ENCODE results near the gene CEL.

The CEL gene

DNA sequence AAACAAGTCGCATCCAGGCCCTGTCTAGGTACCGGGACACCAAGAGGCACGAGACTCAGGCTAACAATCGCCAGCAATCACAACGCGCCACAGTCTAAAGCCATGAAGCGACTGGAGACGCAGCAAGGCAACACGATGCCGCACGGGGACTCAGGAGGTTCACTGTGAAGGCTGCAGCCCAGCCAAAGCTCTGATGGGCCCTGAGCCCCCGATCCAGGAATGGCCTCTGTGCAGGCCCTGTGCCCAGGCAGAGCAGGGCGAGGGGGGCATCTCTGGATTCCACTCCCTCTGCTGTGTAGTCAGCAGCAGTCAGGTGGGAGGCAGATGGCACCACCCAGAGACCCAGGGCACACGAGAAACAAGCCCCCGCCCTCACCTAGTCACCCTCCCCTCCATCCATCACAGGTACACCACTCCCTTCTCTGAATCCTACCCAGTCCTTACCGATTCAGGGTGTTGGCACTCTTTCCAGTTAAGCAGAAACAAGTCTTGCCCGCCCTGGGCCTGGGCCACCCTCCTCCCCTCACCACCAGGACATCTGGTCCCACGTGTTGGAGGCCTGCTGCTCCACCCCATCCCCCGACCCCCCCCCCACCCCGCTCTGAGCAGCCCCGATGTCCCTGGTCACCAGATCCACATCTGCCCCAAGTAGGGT, 58.2 kb downstream of the CEL start:
- DNase-seq (ENCODE audit: extremely low spot score): no peak
- ChIA-PET POLR2A (no interaction called here), CTCF (no interaction called here)
- TF ChIP-seq ZNF384 (IDR thresholded peaks at IDR 0.05) (no peak), PKNOX1 (IDR thresholded peaks at IDR 0.05) (no peak), SP1 (IDR thresholded peaks at IDR 0.05) (no peak), ELF4 (IDR thresholded peaks at IDR 0.05) (no peak), NFRKB (IDR thresholded peaks at IDR 0.05) (no peak), HDGF (IDR thresholded peaks at IDR 0.05; ENCODE audit: borderline replicate concordance) (no peak), FOXM1 (IDR thresholded peaks at IDR 0.05; ENCODE audit: borderline replicate concordance) (no peak), L3MBTL2 (conservative IDR thresholded peaks at IDR 0.05) (no peak), FOXA1 (IDR thresholded peaks at IDR 0.05) (no peak), ARNT (IDR thresholded peaks at IDR 0.05) (no peak), BHLHE40 (IDR thresholded peaks at IDR 0.05; ENCODE audit: borderline replicate concordance) (no peak), TARDBP (IDR thresholded peaks at IDR 0.05) (no peak), SUZ12 (IDR thresholded peaks at IDR 0.05) (no peak), CTBP1 (IDR thresholded peaks at IDR 0.05; ENCODE audit: borderline replicate concordance) (no peak), FOXK2 (IDR thresholded peaks at IDR 0.05) (no peak), LEF1 (IDR thresholded peaks at IDR 0.05; ENCODE audit: borderline replicate concordance) (no peak)

GRCh38 chr9:133120501-133121197, 58.9 kb downstream of the CEL start:
- ChIA-PET POLR2A (no interaction called here), CTCF (no interaction called here)
- DNase-seq (ENCODE audit: extremely low spot score): no peak
- TF ChIP-seq FOXM1 (IDR thresholded peaks at IDR 0.05; ENCODE audit: borderline replicate concordance) (no peak), PKNOX1 (IDR thresholded peaks at IDR 0.05) (no peak), ZNF384 (IDR thresholded peaks at IDR 0.05) (no peak), FOXK2 (IDR thresholded peaks at IDR 0.05) (no peak), LEF1 (IDR thresholded peaks at IDR 0.05; ENCODE audit: borderline replicate concordance) (no peak), BHLHE40 (IDR thresholded peaks at IDR 0.05; ENCODE audit: borderline replicate concordance) (no peak), ELF4 (IDR thresholded peaks at IDR 0.05) (no peak), SUZ12 (IDR thresholded peaks at IDR 0.05) (no peak)
